K562 (cell line): ENCODE results near the gene KIT. TPM values are rescaled to one million over a fixed set of nuclear protein-coding genes. Genes with fewer than 3 reads are reported as not detected.

ENCODE experiments used
- ATAC-seq: fragments of 200-7000 bp; cut with Tn5 transposase; 3 replicates; pipeline ENCODE4 v1.9.1; 2020; ENCODE audit warnings: moderate library complexity
- BruUV-seq: library from RNA; stranded (reverse); fragments of 400-500 nt; replicated peaks from 2 replicates; lab custom pipeline; 2021; lab: Mats Ljungman, UMichigan
- CTCF ChIA-PET: fragments of 300-600 bp; formaldehyde crosslinking; extraction: SDS; loops from one replicate; lab custom pipeline; 2021; ENCODE audit warnings: low intra/inter-chr PET ratio; lab: Yijun Ruan, JAX
- POLR2A ChIA-PET: fragments of 300-600, 350-650 bp; sonication (Branson Sonifier 250); formaldehyde crosslinking; extraction: SDS; loops from one replicate; lab custom pipeline; 2021; ENCODE audit warnings: antibody characterized with exemption, inconsistent platforms; lab: Yijun Ruan, JAX
- DNase-seq, 4 experiments: peaks; one replicate each; pipeline versions ENCODE4 v3.0.0 to v3.0.0-alpha.2; 2011 to 2018; ENCODE audit warnings: low spot score in 3 of 4, mixed read lengths in 3 of 4; ENCODE audit errors: extremely low read depth in 1 of 4
- FAIRE-seq: peaks from 2 replicates; lab custom pipeline; 2011; peaks lifted over from hg19 to GRCh38; lab: Jason Lieb, UNC
- H2AFZ ChIP-seq: 2 replicates; pipeline ENCODE4 v1.6.0; 2011; ENCODE audit warnings: low read depth, low read length, control low read depth, inconsistent platforms
- H3K27ac ChIP-seq: fragments of 200-600 bp; 3 replicates; pipeline ENCODE4 v1.8.0; 2011; ENCODE audit warnings: low read depth, mild to moderate bottlenecking, control low read depth, inconsistent platforms, low read length, moderate library complexity, mixed read lengths; ENCODE audit errors: extremely low read depth
- H3K27me3 ChIP-seq, 2 experiments: fragments of 300-600 bp in 1 of 2; 2 replicates in 1 of 2; 3 replicates in 1 of 2; pipeline versions ENCODE4 v1.6.0 to v1.8.0; 2011; ENCODE audit warnings: inconsistent platforms in 2 of 2, low read length in 2 of 2, mild to moderate bottlenecking in 1 of 2, mixed read lengths in 1 of 2, moderate library complexity in 1 of 2; ENCODE audit not compliant: control insufficient read depth in 2 of 2, insufficient read depth in 2 of 2
- H3K36me3 ChIP-seq: fragments of 300-600 bp; 3 replicates; pipeline ENCODE4 v1.8.0; 2011; ENCODE audit warnings: mild to moderate bottlenecking, low read length, inconsistent platforms; ENCODE audit not compliant: control insufficient read depth, insufficient read depth
- H3K4me1 ChIP-seq, 2 experiments: fragments of 200-600 bp in 1 of 2; replicated peaks in 1 of 2; 2 replicates in 1 of 2; 3 replicates in 1 of 2; pipeline versions ENCODE4 v1.5.1 to v1.8.0; 2011; ENCODE audit warnings: inconsistent platforms in 2 of 2, low read length in 2 of 2, mild to moderate bottlenecking in 1 of 2, mixed read lengths in 1 of 2, moderate library complexity in 1 of 2; ENCODE audit not compliant: control insufficient read depth in 2 of 2, insufficient read depth in 2 of 2
- H3K4me2 ChIP-seq: 2 replicates; pipeline ENCODE4 v1.6.1; 2011; ENCODE audit warnings: low read length, control low read depth, inconsistent platforms, mixed read lengths; ENCODE audit not compliant: insufficient read depth
- H3K4me3 ChIP-seq: fragments of 200-600 bp; sonication (generic), shearing (Covaris generic); 2 replicates; pipeline ENCODE4 v1.5.1; 2016; ENCODE audit warnings: control low read depth, inconsistent platforms
- H3K79me2 ChIP-seq: fragments of 200-600 bp; 3 replicates; pipeline ENCODE4 v1.8.0; 2011; ENCODE audit warnings: low read length, inconsistent platforms; ENCODE audit not compliant: control insufficient read depth, insufficient read depth
- H3K9ac ChIP-seq, 2 experiments: 2 replicates each; pipeline versions ENCODE4 v1.6.0 to v1.6.1; 2011; ENCODE audit warnings: low read depth in 2 of 2, low read length in 2 of 2, control low read depth in 1 of 2, inconsistent platforms in 1 of 2, mild to moderate bottlenecking in 1 of 2, mixed read lengths in 1 of 2; ENCODE audit not compliant: insufficient read depth in 1 of 2
- H3K9me1 ChIP-seq: one replicate; pipeline ENCODE4 v1.6.0; 2011; ENCODE audit warnings: inconsistent platforms, mild to moderate bottlenecking, low read length, moderate library complexity; ENCODE audit not compliant: control insufficient read depth, insufficient read depth
- H3K9me3 ChIP-seq: replicated peaks from 2 replicates; pipeline ENCODE4 v1.5.1; 2011; ENCODE audit warnings: low read depth, low read length, inconsistent platforms; ENCODE audit not compliant: control insufficient read depth, insufficient read depth
- H4K20me1 ChIP-seq: replicated peaks from 2 replicates; pipeline ENCODE4 v1.6.1; 2011; ENCODE audit warnings: low read length, inconsistent platforms, mixed read lengths; ENCODE audit not compliant: control insufficient read depth, insufficient read depth
- C11orf30 ChIP-seq: fragments of 450-650 bp; IDR thresholded peaks from 2 replicates; pipeline ENCODE4 v1.6.1; 2016; ENCODE audit warnings: low read depth, mild to moderate bottlenecking
- EGR1 ChIP-seq: fragments of 450-650 bp; conservative IDR thresholded peaks from 2 replicates; pipeline ENCODE4 v1.6.1; 2017; ENCODE audit warnings: mild to moderate bottlenecking
- GMEB1 ChIP-seq: fragments of 250-450 bp; sonication (Bioruptor Pico); IDR thresholded peaks from 2 replicates; pipeline ENCODE4 v1.4.0; 2020; ENCODE audit warnings: mild to moderate bottlenecking
- MCM5 ChIP-seq: fragments of 450-650 bp; IDR thresholded peaks from 2 replicates; pipeline ENCODE4 v1.6.1; 2016; ENCODE audit warnings: low read depth
- TARDBP ChIP-seq: fragments of 450-650 bp; IDR thresholded peaks from 2 replicates; pipeline ENCODE4 v1.6.1; 2016
- TFAM ChIP-seq: fragments of 250-450 bp; sonication (Bioruptor Pico); conservative IDR thresholded peaks from 2 replicates; pipeline ENCODE4 v1.5.0; 2021; ENCODE audit warnings: mild to moderate bottlenecking, moderate library complexity
- XRCC5 ChIP-seq: fragments of 200-400 bp; formaldehyde crosslinking; IDR thresholded peaks from 2 replicates; pipeline ENCODE4 v1.6.1; 2017; ENCODE audit warnings: low read depth, mild to moderate bottlenecking, low read length
- WGBS: fragments of 100-300 bp; shearing (Covaris generic); methylation state at CpG from one replicate; pipeline ENCODE4 v1.1.6; 2016; ENCODE audit warnings: low coverage, mixed read lengths; ENCODE audit not compliant: insufficient coverage; ENCODE audit errors: missing lambda C conversion rate; 5-methylcytosine and 5-hydroxymethylcytosine counted together
- in situ Hi-C: fragments of 300-500 bp; cut with MboI; formaldehyde crosslinking; loops from 4 replicates; pipeline ENCODE4 v1.15.0; 2018; ENCODE audit warnings: inconsistent platforms, mixed read lengths
- intact Hi-C: fragments of 100-400 bp; cut with micrococcal nuclease; formaldehyde crosslinking; loops from 2 replicates; pipeline ENCODE4 v1.14.2; 2022
- polyA plus RNA-seq, 8 experiments: library from polyadenylated mRNA; depleted of rRNA in 4 of 8; stranded (reverse) in 5 of 8; unstranded in 3 of 8; fragments of >200 nt; fragmentation: Nextera tagmentation in 2 of 8; fragmentation: Illumina TruSeq in 1 of 8; extraction: Ambion mirVana in 2 of 8; extraction: Trizol in 1 of 8; gene quantifications; 2 replicates each; pipeline versions ENCODE4 v1.2.1 to v1.2.3, GENCODE V29; 2011 to 2014; ENCODE audit warnings: inconsistent platforms in 1 of 8, missing spikeins in 1 of 8
- total RNA-seq, 7 experiments: library from RNA; depleted of rRNA in 6 of 7; stranded (reverse); fragments of >200 nt in 6 of 7; fragmentation: Illumina TruSeq in 2 of 7; extraction: Trizol in 2 of 7; gene quantifications; 2 replicates each; pipeline versions ENCODE4 v1.2.1 to v1.2.3, GENCODE V29; 2011 to 2021; ENCODE audit warnings: low replicate concordance in 1 of 7
- TF ChIP-seq, protein P1 (sequence below), 2 experiments: fragments of 200-800 bp in 1 of 2; sonication (Bioruptor generic) in 1 of 2; sonication (generic) in 1 of 2; formaldehyde crosslinking in 1 of 2; IDR thresholded peaks in 1 of 2; conservative IDR thresholded peaks in 1 of 2; 2 replicates each; pipeline versions ENCODE4 v1.5.0 to v1.6.1; 2016 to 2020; ENCODE audit warnings: missing compliant biosample characterization in 1 of 2, missing genetic modification characterization in 1 of 2, missing genetic modification reagents in 1 of 2
- TF ChIP-seq, protein P2 (sequence below), 3 experiments: fragments of 200-800 bp in 1 of 3; sonication (Bioruptor generic) in 1 of 3; sonication (generic) in 1 of 3; formaldehyde crosslinking in 1 of 3; IDR thresholded peaks; 2 replicates each; pipeline versions ENCODE4 v1.6.1 to v1.8.0; 2016 to 2022; ENCODE audit warnings: mild to moderate bottlenecking in 2 of 3, missing compliant biosample characterization in 2 of 3, missing genetic modification characterization in 2 of 3, missing genetic modification reagents in 1 of 3

KIT gene
- total and polyA plus RNA-seq, 9 of the 15 experiments (the other 6 are each of a cell fraction or from before 2014, with no cell fraction given), result 0.27 to 5.6 (median 0.57) TPM

DNA sequence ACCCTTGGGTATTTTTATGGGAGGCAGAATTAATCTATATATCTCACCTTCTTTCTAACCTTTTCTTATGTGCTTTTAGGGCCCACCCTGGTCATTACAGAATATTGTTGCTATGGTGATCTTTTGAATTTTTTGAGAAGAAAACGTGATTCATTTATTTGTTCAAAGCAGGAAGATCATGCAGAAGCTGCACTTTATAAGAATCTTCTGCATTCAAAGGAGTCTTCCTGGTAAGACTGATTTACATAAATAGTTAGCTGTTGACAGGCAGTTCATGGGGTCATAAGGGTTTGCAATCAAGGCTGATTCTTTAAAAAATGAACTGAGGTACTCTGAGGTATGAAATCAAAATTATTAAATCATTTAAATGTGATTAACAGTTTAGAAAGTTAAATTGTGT lies 71.5 kb downstream of the KIT start:
- intact Hi-C loops, result no loop called here
- in situ Hi-C loops, result no loop called here
- no TSS peak for BruUV-seq
- no peak overlapping the region for H3K4me2 ChIP-seq
- DNase-seq (no peak), FAIRE-seq (no peak), ATAC-seq (no peak)
- ChIA-PET CTCF (no interaction called here), POLR2A (interaction anchor here (0.7 to 1.2 kb wide), 3 partner anchors 9 to 157 kb away, joined by 3 read pairs; no protein-coding TSS in a partner anchor)
- H3K9me3 ChIP-seq, result no peaks in the 10 kb centered on the region
- no peaks in the 10 kb centered on the region for H3K79me2 ChIP-seq
- no peak overlapping the region for H3K9ac ChIP-seq
- 0% methylated on average over 1 of the region's 1 CpG for WGBS
- TF ChIP-seq TARDBP (no peak), XRCC5 (no peak), EGR1 (no peak), GMEB1 (no peak), C11orf30 (no peak), MCM5 (no peak), TFAM (CRISPR knock-in tag) (no peak)
- TF ChIP-seq, protein P1, sequence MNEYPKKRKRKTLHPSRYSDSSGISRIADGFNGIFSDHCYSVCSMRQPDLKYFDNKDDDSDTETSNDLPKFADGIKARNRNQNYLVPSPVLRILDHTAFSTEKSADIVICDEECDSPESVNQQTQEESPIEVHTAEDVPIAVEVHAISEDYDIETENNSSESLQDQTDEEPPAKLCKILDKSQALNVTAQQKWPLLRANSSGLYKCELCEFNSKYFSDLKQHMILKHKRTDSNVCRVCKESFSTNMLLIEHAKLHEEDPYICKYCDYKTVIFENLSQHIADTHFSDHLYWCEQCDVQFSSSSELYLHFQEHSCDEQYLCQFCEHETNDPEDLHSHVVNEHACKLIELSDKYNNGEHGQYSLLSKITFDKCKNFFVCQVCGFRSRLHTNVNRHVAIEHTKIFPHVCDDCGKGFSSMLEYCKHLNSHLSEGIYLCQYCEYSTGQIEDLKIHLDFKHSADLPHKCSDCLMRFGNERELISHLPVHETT (CRISPR knock-in tag; conservative IDR thresholded peaks at IDR 0.05 in 1 of 2, IDR thresholded peaks at IDR 0.05 in 1 of 2), result no peak
- TF ChIP-seq, protein P2, sequence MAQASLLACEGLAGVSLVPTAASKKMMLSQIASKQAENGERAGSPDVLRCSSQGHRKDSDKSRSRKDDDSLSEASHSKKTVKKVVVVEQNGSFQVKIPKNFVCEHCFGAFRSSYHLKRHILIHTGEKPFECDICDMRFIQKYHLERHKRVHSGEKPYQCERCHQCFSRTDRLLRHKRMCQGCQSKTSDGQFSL (CRISPR knock-in tag; IDR thresholded peaks at IDR 0.05), result no peak
- TF ChIP-seq, protein P2 (tag; IDR thresholded peaks at IDR 0.05), result no peak
- no peak overlapping the region for H3K4me3 ChIP-seq
- H3K4me1 ChIP-seq, result no peaks in the 10 kb centered on the region
- H4K20me1 ChIP-seq, result no peaks in the 10 kb centered on the region
- H3K27ac ChIP-seq, result no peak overlapping the region
- no peak overlapping the region for H2AFZ ChIP-seq
- H3K36me3 ChIP-seq, result no peaks in the 10 kb centered on the region
- H3K27me3 ChIP-seq, result peaks cover 0 to 6% of the 10 kb centered on the region in 2 experiments; a peak in 2 of 5 replicates
- H3K9me1 ChIP-seq, result no peaks in the 10 kb centered on the region
